PC-9 (cell line): Measurements from ENCODE around the gene CFAP77. TPM values are rescaled to one million over a fixed set of nuclear protein-coding genes. Genes with fewer than 3 reads are reported as not detected.

Source experiments
- BruUV-seq: library from RNA; stranded (reverse); fragments of 400-500 nt; replicated peaks from 2 replicates; lab custom pipeline; 2021; lab: Mats Ljungman, UMichigan
- CTCF ChIA-PET: fragments of 300-600 bp; sonication (Branson Sonifier 250); formaldehyde crosslinking; loops from one replicate; lab custom pipeline; 2022; ENCODE audit warnings: antibody characterized with exemption; lab: Charles Lee
- POLR2A ChIA-PET: fragments of 300-600 bp; sonication (Branson Sonifier 250); formaldehyde crosslinking; loops from one replicate; lab custom pipeline; 2022; ENCODE audit warnings: antibody characterized with exemption; ENCODE audit not compliant: unreplicated experiment; lab: Charles Lee
- DNase-seq, 2 experiments: peaks; one replicate each; pipeline versions ENCODE4 v3.0.0 to v3.0.0-alpha.2; 2015 to 2022; ENCODE audit warnings: mixed read lengths in 1 of 2
- H2AFZ ChIP-seq: fragments of 200-600 bp; sonication (generic); 2 replicates; pipeline ENCODE4 v1.8.1; 2017; ENCODE audit warnings: antibody characterized with exemption
- H3F3A ChIP-seq: fragments of 200-600 bp; sonication (generic); 2 replicates; pipeline ENCODE4 v1.8.1; 2017; ENCODE audit warnings: antibody characterized with exemption, mild to moderate bottlenecking, low read depth; ENCODE audit not compliant: insufficient read depth
- H3K27ac ChIP-seq: fragments of 200-600 bp; sonication (generic); 2 replicates; pipeline ENCODE4 v1.6.1; 2016; ENCODE audit warnings: mixed run types
- H3K27me3 ChIP-seq: fragments of 200-600 bp; sonication (generic); 2 replicates; pipeline ENCODE4 v1.6.1; 2016; ENCODE audit warnings: low read depth, mixed run types; ENCODE audit not compliant: insufficient read depth
- H3K36me3 ChIP-seq: fragments of 200-600 bp; sonication (generic); 2 replicates; pipeline ENCODE4 v1.6.1; 2016; ENCODE audit warnings: low read depth, mixed run types
- H3K4me1 ChIP-seq: fragments of 200-600 bp; sonication (generic); replicated peaks from 2 replicates; pipeline ENCODE4 v1.6.1; 2016; ENCODE audit warnings: mixed run types; ENCODE audit not compliant: insufficient read depth
- H3K4me2 ChIP-seq: fragments of 200-600 bp; sonication (generic); 2 replicates; pipeline ENCODE4 v1.6.1; 2017; ENCODE audit warnings: mixed run types
- H3K4me3 ChIP-seq: fragments of 200-600 bp; sonication (generic); 2 replicates; pipeline ENCODE4 v1.6.1; 2016; ENCODE audit warnings: mixed run types
- H3K79me2 ChIP-seq: fragments of 200-600 bp; sonication (generic); 2 replicates; pipeline ENCODE4 v1.6.1; 2017; ENCODE audit warnings: low read depth, mixed run types
- H3K9me2 ChIP-seq: fragments of 200-600 bp; sonication (generic); 2 replicates; pipeline ENCODE4 v1.8.1; 2017; ENCODE audit warnings: mild to moderate bottlenecking; ENCODE audit not compliant: insufficient read depth
- H3K9me3 ChIP-seq: fragments of 200-600 bp; sonication (generic); 2 replicates; pipeline ENCODE4 v1.8.1; 2016; ENCODE audit warnings: low read depth; ENCODE audit not compliant: insufficient read depth
- H4K20me1 ChIP-seq: fragments of 200-600 bp; sonication (generic); 2 replicates; pipeline ENCODE4 v1.8.1; 2017; ENCODE audit not compliant: insufficient read depth
- CTCF ChIP-seq: fragments of 200-600 bp; sonication (generic); conservative IDR thresholded peaks from 2 replicates; pipeline ENCODE4 v1.6.1; 2017; ENCODE audit warnings: mixed run types, antibody characterized with exemption, mild to moderate bottlenecking, moderate library complexity
- EZH2 ChIP-seq: fragments of 200-600 bp; sonication (generic); IDR thresholded peaks from 2 replicates; pipeline ENCODE4 v1.8.0; 2017; ENCODE audit warnings: antibody characterized with exemption, low read depth
- intact Hi-C: fragments of 100-400 bp; cut with micrococcal nuclease; formaldehyde crosslinking; loops from one replicate; pipeline ENCODE4 v1.10.0; 2022; ENCODE audit not compliant: unreplicated experiment
- total RNA-seq: library from RNA; stranded (reverse); gene quantifications from 2 replicates; pipeline ENCODE4 v1.2.3, GENCODE V29; 2021

CFAP77 gene
- total RNA-seq, 1 experiment from 2014 or later, result not detected

- ChIA-PET POLR2A (no interaction called here), CTCF (no interaction called here)
- Histone ChIP-seq H3K4me1 (no peaks in the 10 kb centered on the region), H3K79me2 (no peaks in the 10 kb centered on the region), H3K9me2 (no peaks in the 10 kb centered on the region), H3K9me3 (no peaks in the 10 kb centered on the region), H3K36me3 (no peaks in the 10 kb centered on the region), H4K20me1 (no peaks in the 10 kb centered on the region), H2AFZ (no peak overlapping the region), H3K27ac (no peak overlapping the region), H3K27me3 (peaks cover 12% of the 10 kb centered on the region; the same call in 1 of the 2 replicates), H3F3A (no peaks in the 10 kb centered on the region), H3K4me2 (no peak overlapping the region), H3K4me3 (no peak overlapping the region)
- intact Hi-C loops, result no loop called here
- TF ChIP-seq EZH2 (no peak), CTCF (no peak)
- peak in 1 of 2 experiments; percentile 15 for DNase-seq
- no TSS peak for BruUV-seq
Measured at GRCh38 chr9:132586830-132587591, 177.0 kb downstream of the CFAP77 start.

- POLR2A ChIA-PET, result no interaction called here
- peaks cover 12% of the 10 kb centered on the region; the same call in 1 of the 2 replicates for H3K27me3 ChIP-seq
Measured at GRCh38 chr9:132587592-132587955, 177.6 kb downstream of the CFAP77 start.

GRCh38 chr9:132588098-132588497, 178.1 kb downstream of the CFAP77 start:
- H3K9me2 ChIP-seq, result no peaks in the 10 kb centered on the region
- BruUV-seq, result no TSS peak
- H3K4me3 ChIP-seq, result no peak overlapping the region
- H3F3A ChIP-seq, result no peaks in the 10 kb centered on the region
- ChIA-PET CTCF (no interaction called here), POLR2A (no interaction called here)
- H3K79me2 ChIP-seq, result no peaks in the 10 kb centered on the region
- DNase-seq, result peak in 1 of 2 experiments; percentile 3
- H4K20me1 ChIP-seq, result no peaks in the 10 kb centered on the region
- H3K27ac ChIP-seq, result no peak overlapping the region
- no peak for TF ChIP-seq EZH2
- TF ChIP-seq CTCF, result no peak
- H3K4me2 ChIP-seq, result no peak overlapping the region
- no peaks in the 10 kb centered on the region for H3K9me3 ChIP-seq
- H3K4me1 ChIP-seq, result no peaks in the 10 kb centered on the region
- H3K36me3 ChIP-seq, result no peaks in the 10 kb centered on the region
- intact Hi-C loops, result no loop called here
- H3K27me3 ChIP-seq, result peaks cover 11% of the 10 kb centered on the region; the same call in 1 of the 2 replicates
- no peak overlapping the region for H2AFZ ChIP-seq

More at GRCh38 chr9:132587592-132587955, 177.6 kb downstream of the CFAP77 start:
- H3K4me1 ChIP-seq, result no peaks in the 10 kb centered on the region
- no peak overlapping the region for H3K4me2 ChIP-seq
- TF ChIP-seq CTCF, result no peak
- no peak for TF ChIP-seq EZH2
- H4K20me1 ChIP-seq, result no peaks in the 10 kb centered on the region
- H3K9me3 ChIP-seq, result no peaks in the 10 kb centered on the region
- DNase-seq, result no peak
- no TSS peak for BruUV-seq
- H3K36me3 ChIP-seq, result no peaks in the 10 kb centered on the region
- no peak overlapping the region for H3K4me3 ChIP-seq
- H3K27ac ChIP-seq, result no peak overlapping the region
- H2AFZ ChIP-seq, result no peak overlapping the region
- H3K79me2 ChIP-seq, result no peaks in the 10 kb centered on the region
- no peaks in the 10 kb centered on the region for H3F3A ChIP-seq
- CTCF ChIA-PET, result no interaction called here
- intact Hi-C loops, result no loop called here
- no peaks in the 10 kb centered on the region for H3K9me2 ChIP-seq
